AG10803 (cell line): ENCODE measurements around the gene LETM1.

ENCODE experiments used
- DNase-seq: peaks from one replicate; pipeline ENCODE4 v3.0.0; 2010; ENCODE audit warnings: low read depth
- H3K4me3 ChIP-seq: 2 replicates; pipeline ENCODE4 v1.5.1; 2011; ENCODE audit warnings: mild to moderate bottlenecking, low read length, control low read depth
- CTCF ChIP-seq: conservative IDR thresholded peaks from 2 replicates; pipeline ENCODE4 v1.5.1; 2011; ENCODE audit warnings: mild to moderate bottlenecking, low read length, control low read depth, inconsistent platforms

Gene LETM1

GRCh38 chr4:1830234-1830633 lies 25.7 kb downstream of the LETM1 start:
- H3K4me3 ChIP-seq = no peak overlapping the region
- DNase-seq = no peak

GRCh38 chr4:1826531-1827350 lies 29.2 kb downstream of the LETM1 start:
- no peak for TF ChIP-seq CTCF
- H3K4me3 ChIP-seq = no peak overlapping the region
- DNase-seq = no peak

More at GRCh38 chr4:1830234-1830633, 25.7 kb downstream of the LETM1 start:
- no peak for TF ChIP-seq CTCF

- DNase-seq = no peak
- TF ChIP-seq CTCF = no peak
Measured at GRCh38 chr4:1825326-1825725, 30.6 kb downstream of the LETM1 start.

GRCh38 chr4:1824746-1825145 lies 31.2 kb downstream of the LETM1 start:
- no peak for DNase-seq
- no peak for TF ChIP-seq CTCF
- H3K4me3 ChIP-seq = no peak overlapping the region

More at GRCh38 chr4:1825326-1825725, 30.6 kb downstream of the LETM1 start:
- H3K4me3 ChIP-seq = no peak overlapping the region

- DNase-seq = no peak
- no peak overlapping the region for H3K4me3 ChIP-seq
- no peak for TF ChIP-seq CTCF
Measured at GRCh38 chr4:1823545-1823932, 32.4 kb downstream of the LETM1 start.

- DNase-seq = no peak
- TF ChIP-seq CTCF = no peak
- no peak overlapping the region for H3K4me3 ChIP-seq
Measured at GRCh38 chr4:1822568-1823544, 33.1 kb downstream of the LETM1 start.
